ENCODE data around the gene CSRNP3. TPM values are rescaled to one million over a fixed set of nuclear protein-coding genes. Genes with fewer than 3 reads are reported as not detected.

Gene CSRNP3
- total and polyA plus RNA-seq, 11 donors, result 0.87 to 10.6 (median 4.4) TPM

GRCh38 chr2:165674780-165675179, 205.3 kb downstream of the CSRNP3 start:
- Histone ChIP-seq H3K36me3 (peaks cover 0 to 29% (median 2%) of the 10 kb centered on the region in 9 donors), H3K4me3 (no peak overlapping the region), H3K27ac (no peak overlapping the region), H3K4me1 (peaks cover 0 to 7% (median 0%) of the 10 kb centered on the region in 12 donors), H3K9me3 (no peaks in the 10 kb centered on the region), H3K27me3 (no peaks in the 10 kb centered on the region)
- ATAC-seq, result no peak
- 88 to 97% (median 89%) methylated on average over 2 of the region's 2 CpGs for WGBS, 4 donors
- no peak for DNase-seq
- intact Hi-C loops (cut with DNase I), result no loop called here
- no peak for TF ChIP-seq POLR2A (IDR thresholded peaks at IDR 0.05)
- TF ChIP-seq CTCF (IDR thresholded peaks at IDR 0.05), result no peak

- Histone ChIP-seq H3K4me1 (peaks cover 0 to 7% (median 0%) of the 10 kb centered on the region in 12 donors), H3K36me3 (peaks cover 0 to 29% (median 2%) of the 10 kb centered on the region in 9 donors), H3K27ac (no peak overlapping the region), H3K27me3 (no peaks in the 10 kb centered on the region), H3K9me3 (no peaks in the 10 kb centered on the region), H3K4me3 (no peak overlapping the region)
- ATAC-seq (peak in 3 of 4 donors; percentile 13 to 48 (median 29)), DNase-seq (no peak)
- no peak for TF ChIP-seq POLR2A (IDR thresholded peaks at IDR 0.05)
- intact Hi-C loops (cut with DNase I), result no loop called here
- 16 to 27% (median 21%) methylated on average over 1 of the region's 1 CpG for WGBS, 4 donors
Observed at GRCh38 chr2:165675551-165675968, 206.1 kb downstream of the CSRNP3 start.

- Histone ChIP-seq H3K4me3 (no peak overlapping the region), H3K4me1 (peaks cover 0 to 28% (median 12%) of the 10 kb centered on the region in 12 donors), H3K9me3 (no peaks in the 10 kb centered on the region), H3K36me3 (peaks cover 0 to 29% (median 0%) of the 10 kb centered on the region in 9 donors), H3K27me3 (no peaks in the 10 kb centered on the region), H3K27ac (no peak overlapping the region)
- TF ChIP-seq CTCF (IDR thresholded peaks at IDR 0.05) (no peak), POLR2A (IDR thresholded peaks at IDR 0.05) (no peak)
- intact Hi-C loops (cut with DNase I), result no loop called here
- DNase-seq, result no peak
- no peak for ATAC-seq
- WGBS, 4 donors, result 91 to 94% (median 92%) methylated on average over 13 of the region's 13 CpGs
Observed at GRCh38 chr2:165678882-165679281, 209.4 kb downstream of the CSRNP3 start.

GRCh38 chr2:165679621-165680020, 210.1 kb downstream of the CSRNP3 start:
- no peak for ATAC-seq
- peaks cover 0 to 29% (median 0%) of the 10 kb centered on the region in 9 donors for H3K36me3 ChIP-seq
- WGBS, 4 donors, result 69 to 82% (median 71%) methylated on average over 2 of the region's 2 CpGs
- no peaks in the 10 kb centered on the region for H3K27me3 ChIP-seq
- no peak overlapping the region for H3K27ac ChIP-seq
- no peak overlapping the region for H3K4me3 ChIP-seq
- H3K4me1 ChIP-seq, result peaks cover 0 to 28% (median 12%) of the 10 kb centered on the region in 12 donors
- TF ChIP-seq CTCF (IDR thresholded peaks at IDR 0.05), result no peak
- no peak for TF ChIP-seq POLR2A (IDR thresholded peaks at IDR 0.05)
- no peak for DNase-seq
- H3K9me3 ChIP-seq, result no peaks in the 10 kb centered on the region
- intact Hi-C loops (cut with DNase I), result no loop called here

- DNase-seq (peak in 2 of 5 donors; percentile 28 to 33), ATAC-seq (peak; percentile 92 to 98 (median 96))
- no peak overlapping the region for H3K4me3 ChIP-seq
- H3K36me3 ChIP-seq, result peaks cover 0 to 24% (median 0%) of the 10 kb centered on the region in 9 donors
- 21 to 29% (median 27%) methylated on average over 1 of the region's 1 CpG for WGBS, 4 donors
- intact Hi-C loops (cut with DNase I), result no loop called here
- TF ChIP-seq CTCF (IDR thresholded peaks at IDR 0.05), result no peak
- no peak for TF ChIP-seq POLR2A (IDR thresholded peaks at IDR 0.05)
- H3K4me1 ChIP-seq, result peaks cover 0 to 28% (median 10%) of the 10 kb centered on the region in 12 donors
- peak overlapping the region in 9 of 12 donors; percentile 20 to 91 (median 59) for H3K27ac ChIP-seq
- no peaks in the 10 kb centered on the region for H3K27me3 ChIP-seq
- H3K9me3 ChIP-seq, result no peaks in the 10 kb centered on the region
Observed at GRCh38 chr2:165681841-165682240, 212.3 kb downstream of the CSRNP3 start.

Measured in heart left ventricle (tissue), 16 donors.